Activated CD4-positive, alpha-beta T cell treated with anti-CD3 and anti-CD28 coated beads, Interleukin-2, amount 10 ng/mL, durations not matched to agents 7 days and 5 days (primary cell): ENCODE results near the gene NDE1. TPM values are rescaled to one million over a fixed set of nuclear protein-coding genes. Genes with fewer than 3 reads are reported as not detected.
"Not testable (repeated sequence)": the region's sequence is repeated elsewhere in the genome, so short reads cannot be mapped to it uniquely, and the experiment has no call there.

Experiments
- CTCF ChIA-PET: fragments of 350-600 bp; sonication (Branson Sonifier 250); formaldehyde crosslinking; loops from one replicate; lab custom pipeline; 2021; ENCODE audit warnings: antibody characterized with exemption; lab: Charles Lee
- POLR2A ChIA-PET: fragments of 350-600 bp; sonication (Branson Sonifier 250); formaldehyde crosslinking; loops from one replicate; lab custom pipeline; 2021; ENCODE audit warnings: antibody characterized with exemption; lab: Charles Lee
- DNase-seq: peaks from one replicate; pipeline ENCODE4 v3.0.0-alpha.2; 2020
- H3K27ac Mint-ChIP-seq: one replicate; pipeline ENCODE4 v1.8.0; 2021; ENCODE audit warnings: mild to moderate bottlenecking, moderate library complexity, mixed read lengths
- H3K27me3 Mint-ChIP-seq: one replicate; pipeline ENCODE4 v1.8.0; 2021; ENCODE audit warnings: mixed read lengths
- H3K36me3 Mint-ChIP-seq: one replicate; pipeline ENCODE4 v1.8.0; 2021; ENCODE audit warnings: low read depth, mixed read lengths
- H3K4me1 Mint-ChIP-seq: one replicate; pipeline ENCODE4 v1.8.0; 2021; ENCODE audit warnings: mixed read lengths
- H3K4me3 Mint-ChIP-seq: one replicate; pipeline ENCODE4 v1.8.0; 2021; ENCODE audit warnings: mild to moderate bottlenecking, moderate library complexity, mixed read lengths
- H3K9me3 Mint-ChIP-seq: one replicate; pipeline ENCODE4 v1.8.0; 2021; ENCODE audit warnings: mixed read lengths
- total RNA-seq, 2 experiments: library from RNA; stranded (reverse); gene quantifications; one replicate each; pipeline ENCODE4 v1.2.3, GENCODE V29; 2021

NDE1 gene
- total RNA-seq, 2 experiments from 2014 or later: 144 to 147 TPM

GRCh38 chr16:15647294-15648014, 2.6 kb upstream of the NDE1 start:
- Mint-ChIP-seq H3K4me3 (no peak overlapping the region), H3K27me3 (no peaks in the 10 kb centered on the region), H3K27ac (no peak overlapping the region), H3K9me3 (no peaks in the 10 kb centered on the region), H3K36me3 (peaks cover 9% of the 10 kb centered on the region), H3K4me1 (peaks cover 29% of the 10 kb centered on the region)
- CTCF ChIA-PET: no interaction called here
- no peak for DNase-seq
- POLR2A ChIA-PET: no interaction called here

GRCh38 chr16:15648135-15648730, 1.8 kb upstream of the NDE1 start:
- Mint-ChIP-seq H3K9me3 (no peaks in the 10 kb centered on the region), H3K27me3 (no peaks in the 10 kb centered on the region), H3K4me1 (peaks cover 36% of the 10 kb centered on the region), H3K27ac (no peak overlapping the region), H3K4me3 (no peak overlapping the region), H3K36me3 (peaks cover 17% of the 10 kb centered on the region)
- ChIA-PET CTCF (no interaction called here), POLR2A (no interaction called here)
- DNase-seq: no peak

DNA sequence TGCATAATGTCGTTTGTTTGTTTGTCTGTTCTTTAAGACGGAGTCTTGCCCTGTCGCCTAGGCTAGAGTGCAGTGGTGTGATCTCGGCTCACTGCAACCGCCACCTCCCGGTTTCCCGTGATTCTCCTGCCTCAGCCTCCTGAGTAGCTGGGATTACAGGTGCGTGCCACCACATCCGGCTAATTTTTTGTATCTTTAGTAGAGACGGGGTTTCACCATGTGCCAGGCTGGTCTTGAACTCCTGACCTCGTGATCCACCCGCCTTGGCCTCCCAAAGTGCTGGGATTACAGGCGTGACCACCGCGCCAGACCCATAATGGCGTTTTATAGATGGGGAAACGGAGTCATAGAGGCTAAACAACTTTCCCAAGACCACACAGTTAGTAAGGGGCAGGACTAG, 734 bp upstream of the NDE1 start:
- peak overlapping the region; percentile 89 for H3K27ac Mint-ChIP-seq
- POLR2A ChIA-PET, CTCF ChIA-PET, H3K27me3 Mint-ChIP-seq, H3K9me3 Mint-ChIP-seq, DNase-seq: not testable (repeated sequence)
- peak overlapping the region; percentile 93 for H3K4me3 Mint-ChIP-seq
- peaks cover 33% of the 10 kb centered on the region for H3K4me1 Mint-ChIP-seq
- peaks cover 23% of the 10 kb centered on the region for H3K36me3 Mint-ChIP-seq

DNA sequence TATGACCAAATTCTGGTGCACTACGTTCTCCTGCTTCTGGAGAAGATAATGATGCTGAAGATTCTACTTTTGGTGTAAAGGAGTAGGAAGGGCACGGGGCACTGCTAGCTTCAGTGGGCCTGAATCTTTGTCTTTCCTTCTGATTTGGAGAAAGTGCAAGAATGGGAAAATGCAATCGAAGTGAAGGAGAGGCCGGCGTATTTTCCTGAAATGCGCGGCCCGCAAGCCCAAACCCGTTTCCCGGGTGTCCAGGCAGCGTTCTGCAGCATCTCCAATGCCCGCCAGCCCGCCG, 372 bp upstream of the NDE1 start:
- peak overlapping the region; percentile 93 for H3K4me3 Mint-ChIP-seq
- peaks cover 30% of the 10 kb centered on the region for H3K4me1 Mint-ChIP-seq
- H3K27ac Mint-ChIP-seq: peak overlapping the region; percentile 89
- ChIA-PET CTCF (no interaction called here), POLR2A (no interaction called here)
- DNase-seq: no peak
- no peaks in the 10 kb centered on the region for H3K9me3 Mint-ChIP-seq
- peaks cover 23% of the 10 kb centered on the region for H3K36me3 Mint-ChIP-seq
- H3K27me3 Mint-ChIP-seq: no peaks in the 10 kb centered on the region

- POLR2A ChIA-PET: no interaction called here
- peaks cover 27% of the 10 kb centered on the region for H3K4me1 Mint-ChIP-seq
- no peaks in the 10 kb centered on the region for H3K27me3 Mint-ChIP-seq
Observed at GRCh38 chr16:15650698-15651171, 690 bp downstream of the NDE1 start.

GRCh38 chr16:15652293-15653001, 2.4 kb downstream of the NDE1 start:
- H3K36me3 Mint-ChIP-seq: peaks cover 36% of the 10 kb centered on the region
- H3K27me3 Mint-ChIP-seq: no peaks in the 10 kb centered on the region
- POLR2A ChIA-PET: no interaction called here
- DNase-seq: no peak
- CTCF ChIA-PET: interaction anchor here (1.4 to 1.6 kb wide), 2 partner anchors 8 to 10 kb away, joined by 4 to 6 read pairs; partner anchors contain the start of gene MARF1
- H3K4me3 Mint-ChIP-seq: peak overlapping the region; percentile 93
- H3K27ac Mint-ChIP-seq: peak overlapping the region; percentile 25
- H3K9me3 Mint-ChIP-seq: no peaks in the 10 kb centered on the region
- peaks cover 34% of the 10 kb centered on the region for H3K4me1 Mint-ChIP-seq

More at GRCh38 chr16:15650698-15651171, 690 bp downstream of the NDE1 start:
- peak; percentile 42 for DNase-seq
- Mint-ChIP-seq H3K4me3 (peak overlapping the region; percentile 93), H3K27ac (peak overlapping the region; percentile 98), H3K9me3 (no peaks in the 10 kb centered on the region), H3K36me3 (peaks cover 27% of the 10 kb centered on the region)
- CTCF ChIA-PET: interaction anchor here (0.8 kb wide), 1 partner anchor 9 kb away, joined by 3 read pairs; no protein-coding TSS in a partner anchor

DNA sequence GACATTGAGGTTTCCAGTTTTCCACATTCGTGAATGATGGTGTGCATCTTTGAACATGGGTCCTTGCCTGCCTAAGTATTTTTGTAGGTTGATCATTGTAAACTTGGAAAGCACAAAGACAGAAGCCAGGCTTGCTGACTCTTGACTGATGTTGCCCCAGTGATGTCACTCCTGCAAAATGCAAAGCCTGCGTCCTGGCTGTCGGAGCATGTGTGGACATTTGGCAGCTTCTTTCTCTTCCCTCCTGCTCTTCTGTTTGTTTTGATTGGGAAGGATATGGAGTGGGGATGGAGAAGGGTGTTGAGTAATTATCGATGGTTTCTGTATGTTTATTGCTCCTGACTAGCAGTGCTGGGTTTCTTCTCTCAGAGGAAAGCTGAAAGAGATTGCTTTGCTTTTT, 3.2 kb downstream of the NDE1 start:
- Mint-ChIP-seq H3K27ac (no peak overlapping the region), H3K27me3 (no peaks in the 10 kb centered on the region), H3K9me3 (no peaks in the 10 kb centered on the region), H3K4me3 (peak overlapping the region; percentile 93), H3K4me1 (peaks cover 41% of the 10 kb centered on the region), H3K36me3 (peaks cover 41% of the 10 kb centered on the region)
- ChIA-PET CTCF (interaction anchor here (0.6 to 1.6 kb wide), 4 partner anchors 9 to 19 kb away, joined by 3 to 6 read pairs (median 4); partner anchors contain the start of gene MARF1), POLR2A (no interaction called here)
- no peak for DNase-seq

DNA sequence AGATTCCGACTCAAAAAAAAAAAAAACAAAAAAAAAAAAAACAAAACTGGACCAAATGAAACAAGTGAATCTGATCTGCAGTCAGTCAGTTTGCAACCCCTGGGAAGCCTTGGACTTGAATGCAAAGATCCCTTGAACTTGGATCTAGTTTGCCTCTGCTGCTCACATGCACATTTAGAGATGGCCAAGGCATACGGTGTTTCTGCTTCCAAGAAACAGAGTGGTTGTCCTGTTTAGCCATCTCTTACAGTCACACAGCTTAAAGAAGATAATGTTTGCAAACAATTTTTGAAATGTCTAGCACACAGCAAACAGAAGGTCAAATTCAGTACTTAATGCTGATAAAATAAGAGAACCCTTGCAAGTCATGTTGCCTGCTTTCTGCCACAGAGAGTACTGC, 4.5 kb downstream of the NDE1 start:
- H3K4me3 Mint-ChIP-seq: no peak overlapping the region
- no peak overlapping the region for H3K27ac Mint-ChIP-seq
- peaks cover 46% of the 10 kb centered on the region for H3K36me3 Mint-ChIP-seq
- CTCF ChIA-PET: interaction anchor here (0.6 kb wide), 1 partner anchor 102 kb away, joined by 3 read pairs; no protein-coding TSS in a partner anchor
- DNase-seq: no peak
- POLR2A ChIA-PET: no interaction called here
- no peaks in the 10 kb centered on the region for H3K9me3 Mint-ChIP-seq
- H3K27me3 Mint-ChIP-seq: no peaks in the 10 kb centered on the region
- H3K4me1 Mint-ChIP-seq: peaks cover 48% of the 10 kb centered on the region

GRCh38 chr16:15655561-15655960, 5.5 kb downstream of the NDE1 start:
- POLR2A ChIA-PET: not testable (repeated sequence)

GRCh38 chr16:15658149-15658548, 8.1 kb downstream of the NDE1 start:
- peak overlapping the region; percentile 81 for H3K27ac Mint-ChIP-seq
- ChIA-PET CTCF (interaction anchor here (0.8 to 2.5 kb wide), 2 partner anchors 16 to 22 kb away, joined by 4 to 12 read pairs; partner anchors contain the start of gene MARF1), POLR2A (no interaction called here)
- H3K4me3 Mint-ChIP-seq: no peak overlapping the region
- H3K36me3 Mint-ChIP-seq: peaks cover 54% of the 10 kb centered on the region
- DNase-seq: no peak
- H3K4me1 Mint-ChIP-seq: peaks cover 51% of the 10 kb centered on the region
- H3K9me3 Mint-ChIP-seq: no peaks in the 10 kb centered on the region
- H3K27me3 Mint-ChIP-seq: no peaks in the 10 kb centered on the region

More at GRCh38 chr16:15655561-15655960, 5.5 kb downstream of the NDE1 start:
- H3K9me3 Mint-ChIP-seq, CTCF ChIA-PET, DNase-seq, H3K27ac Mint-ChIP-seq, H3K27me3 Mint-ChIP-seq, H3K4me3 Mint-ChIP-seq: not testable (repeated sequence)
- H3K36me3 Mint-ChIP-seq: peaks cover 50% of the 10 kb centered on the region
- peaks cover 54% of the 10 kb centered on the region for H3K4me1 Mint-ChIP-seq

- peak overlapping the region; percentile 45 for H3K4me3 Mint-ChIP-seq
- no peak for DNase-seq
- no peaks in the 10 kb centered on the region for H3K9me3 Mint-ChIP-seq
- H3K36me3 Mint-ChIP-seq: peaks cover 54% of the 10 kb centered on the region
- peak overlapping the region; percentile 93 for H3K27ac Mint-ChIP-seq
- POLR2A ChIA-PET: no interaction called here
- H3K27me3 Mint-ChIP-seq: no peaks in the 10 kb centered on the region
- CTCF ChIA-PET: interaction anchor here (0.8 to 2.5 kb wide), 3 partner anchors 11 to 23 kb away, joined by 4 to 12 read pairs (median 4); partner anchors contain the start of gene MARF1
- H3K4me1 Mint-ChIP-seq: peaks cover 48% of the 10 kb centered on the region
Observed at GRCh38 chr16:15658556-15658955, 8.5 kb downstream of the NDE1 start.

DNA sequence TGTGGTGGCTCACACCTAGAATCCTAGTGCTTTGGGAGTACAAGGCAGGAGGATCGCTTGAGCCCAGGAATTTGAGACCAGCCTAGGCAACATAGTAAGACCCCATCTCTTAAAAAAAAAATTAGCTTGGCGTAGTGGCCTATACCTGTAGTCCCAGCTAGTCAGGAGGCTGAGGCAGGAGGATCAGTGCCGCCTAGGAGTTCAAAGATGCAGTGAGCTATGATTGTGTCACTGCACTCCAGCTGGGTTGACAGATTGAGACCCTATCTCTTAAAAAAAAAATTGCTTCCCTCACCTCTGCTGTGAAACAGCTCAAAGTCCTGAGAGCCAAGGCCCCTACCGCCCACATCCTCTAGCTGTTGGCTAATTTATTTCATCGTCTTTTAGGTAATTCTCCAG, 10.2 kb downstream of the NDE1 start:
- ChIA-PET CTCF (interaction anchor here (2.5 kb wide), 1 partner anchor 18 kb away, joined by 12 read pairs; the partner anchor contains the start of gene MARF1), POLR2A (no interaction called here)
- Mint-ChIP-seq H3K9me3 (no peaks in the 10 kb centered on the region), H3K27ac (peak overlapping the region; percentile 55), H3K27me3 (no peaks in the 10 kb centered on the region), H3K4me1 (peaks cover 45% of the 10 kb centered on the region), H3K36me3 (peaks cover 56% of the 10 kb centered on the region), H3K4me3 (no peak overlapping the region)
- DNase-seq: no peak
